Ovary (tissue), 3 donors: Measurements from ENCODE around the gene NRARP.

Source experiments
- CTCF ChIP-seq, 3 donors: fragments of 450-650 bp in 2 of 3; fragments of 200-600 bp in 1 of 3; IDR thresholded peaks; one replicate each; pipeline versions ENCODE4 v1.5.1 to v1.8.0; 2016 to 2022; ENCODE audit warnings: antibody characterized with exemption in 3 of 3, mild to moderate bottlenecking in 1 of 3
- EP300 ChIP-seq: sonication (generic); formaldehyde crosslinking; IDR thresholded peaks from one replicate; pipeline ENCODE4 v1.6.1; 2017; ENCODE audit warnings: antibody characterized with exemption
- POLR2A ChIP-seq: fragments of 450-650 bp; IDR thresholded peaks from one replicate; pipeline ENCODE4 v1.6.1; 2017; ENCODE audit warnings: antibody characterized with exemption, mild to moderate bottlenecking, moderate library complexity
- donor health status: DM: no; HTN: no; CAD: no.

- TF ChIP-seq CTCF (IDR thresholded peaks at IDR 0.05) (no peak), POLR2A (no peak), EP300 (no peak)
Measured at GRCh38 chr9:137251490-137252268, 50.4 kb downstream of the NRARP start.
